T-helper 1 cell treated with Interleukin-12 subunit alpha and Interleukin-12 subunit beta and Interleukin-4 antibody, amounts not matched to agents 30 ng/mL and 1 ng/mL, for 36 hours (primary cell): ENCODE data around the gene DRG2. TPM values are rescaled to one million over a fixed set of nuclear protein-coding genes. Genes with fewer than 3 reads are reported as not detected.

Experiments used
- intact Hi-C: fragments of 100-400 bp; cut with micrococcal nuclease; formaldehyde crosslinking; loops from one replicate; pipeline ENCODE4 v1.15.1; 2024
- total RNA-seq: library from RNA; stranded (reverse); gene quantifications from 2 replicates; pipeline ENCODE4 v1.2.3, GENCODE V29; 2022

DRG2 gene
- total RNA-seq, 1 donor from 2014 or later, result 62.4 TPM

- intact Hi-C loops, result no loop called here
Observed at GRCh38 chr17:18142417-18142816, 54.7 kb downstream of the DRG2 start.

- intact Hi-C loops, result no loop called here
Observed at GRCh38 chr17:18143044-18143936, 55.5 kb downstream of the DRG2 start.

GRCh38 chr17:18144261-18144660, 56.5 kb downstream of the DRG2 start:
- intact Hi-C loops, result no loop called here

- intact Hi-C loops, result no loop called here
Observed at GRCh38 chr17:18144855-18145254, 57.1 kb downstream of the DRG2 start.

GRCh38 chr17:18145811-18146210, 58.1 kb downstream of the DRG2 start:
- intact Hi-C loops, result no loop called here

- intact Hi-C loops, result no loop called here
Observed at GRCh38 chr17:18146259-18146658, 58.5 kb downstream of the DRG2 start.

- intact Hi-C loops, result no loop called here
Observed at GRCh38 chr17:18146980-18147379, 59.2 kb downstream of the DRG2 start.

- intact Hi-C loops, result no loop called here
Observed at GRCh38 chr17:18148586-18148985, 60.8 kb downstream of the DRG2 start.

GRCh38 chr17:18151290-18151689, 63.5 kb downstream of the DRG2 start:
- intact Hi-C loops, result no loop called here

GRCh38 chr17:18155179-18155578, 67.4 kb downstream of the DRG2 start:
- intact Hi-C loops, result no loop called here

- intact Hi-C loops, result no loop called here
Observed at GRCh38 chr17:18156171-18156975, 68.6 kb downstream of the DRG2 start.

GRCh38 chr17:18156976-18157280, 69.2 kb downstream of the DRG2 start:
- intact Hi-C loops, result no loop called here

Other genes with a start within 250 kb of the DRG2 start
- gene TOM1L2, start 115.5 kb upstream of the DRG2 start, total RNA-seq, result 28.8 and 31.9 TPM in 2 replicates
- gene DRC3, start 115.1 kb upstream of the DRG2 start, total RNA-seq, result 0.37 TPM in 1 of 2 replicates, not detected in the other
- gene ATPAF2, start 48.8 kb upstream of the DRG2 start, total RNA-seq, result 32.7 and 33.2 TPM in 2 replicates
- 9.3 and 10.0 TPM in 2 replicates for gene GID4, start 48.5 kb upstream of the DRG2 start, total RNA-seq
- gene MYO15A, start 20.8 kb downstream of the DRG2 start, total RNA-seq, result 0.42 and 0.83 TPM in 2 replicates
- gene ALKBH5, start 95.9 kb downstream of the DRG2 start, total RNA-seq, result 98.7 and 100 TPM in 2 replicates
- 20.0 and 21.9 TPM in 2 replicates for gene LLGL1, start 137.7 kb downstream of the DRG2 start, total RNA-seq
- 265 and 288 TPM in 2 replicates for gene FLII, start 170.8 kb downstream of the DRG2 start, total RNA-seq
- 8.9 TPM in 2 replicates for gene MIEF2, start 172.7 kb downstream of the DRG2 start, total RNA-seq
- gene TOP3A, start 227.0 kb downstream of the DRG2 start, total RNA-seq, result 72.0 and 73.0 TPM in 2 replicates
- gene SMCR8, start 227.3 kb downstream of the DRG2 start, total RNA-seq, result 30.5 and 31.0 TPM in 2 replicates